NCI-H510A treated with DMSO at 0.1 percent for 48 hours (cell line): ENCODE measurements around the gene TSPO2.

Source experiments
- DNase-seq: peaks from one replicate; lab custom pipeline; 2025; lab: John Stamatoyannopoulos, UW

The TSPO2 gene

DNA sequence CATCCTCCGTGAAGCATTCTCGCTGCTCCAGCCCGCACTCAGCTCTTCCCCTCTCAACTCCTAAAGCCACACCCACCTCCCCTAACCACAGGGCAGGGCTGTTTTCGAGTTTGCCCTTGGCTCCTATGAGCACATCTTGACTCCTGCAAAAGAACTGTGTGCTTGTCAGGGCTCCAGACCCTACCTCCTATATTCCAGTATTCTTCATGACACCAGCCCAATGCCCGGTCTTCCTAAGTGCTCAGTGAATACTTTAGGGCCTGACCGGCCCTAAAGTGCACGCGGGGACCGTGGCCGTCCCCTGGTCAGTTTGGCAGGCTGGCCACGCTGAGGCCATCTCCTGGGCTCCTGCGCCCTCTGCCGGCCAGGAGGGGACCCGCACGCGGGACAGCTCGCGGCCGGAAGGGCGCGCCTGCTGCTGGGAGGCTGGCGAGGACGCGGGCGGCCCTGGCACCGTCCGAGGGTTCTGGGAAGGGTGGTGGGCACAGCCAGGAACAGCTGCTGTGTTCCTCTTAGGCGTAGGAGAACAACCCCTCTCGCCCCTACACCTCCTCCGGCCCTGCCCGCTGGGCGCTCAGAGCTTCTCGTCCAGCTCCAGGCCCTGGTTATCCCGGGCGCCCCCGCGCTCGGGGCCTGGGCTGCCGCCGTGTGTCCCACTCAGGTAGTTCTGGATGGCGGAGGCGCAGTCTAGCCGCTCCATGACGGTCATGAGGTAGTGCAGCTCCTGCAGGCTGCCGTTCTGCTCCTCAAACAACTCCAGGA, 14.3 kb upstream of the TSPO2 start:
- DNase-seq, result peak; percentile 98

- DNase-seq, result peak; percentile 76
These were observed 13.5 kb upstream of the TSPO2 start for GRCh38 chr6:41028561-41029412.

DNA sequence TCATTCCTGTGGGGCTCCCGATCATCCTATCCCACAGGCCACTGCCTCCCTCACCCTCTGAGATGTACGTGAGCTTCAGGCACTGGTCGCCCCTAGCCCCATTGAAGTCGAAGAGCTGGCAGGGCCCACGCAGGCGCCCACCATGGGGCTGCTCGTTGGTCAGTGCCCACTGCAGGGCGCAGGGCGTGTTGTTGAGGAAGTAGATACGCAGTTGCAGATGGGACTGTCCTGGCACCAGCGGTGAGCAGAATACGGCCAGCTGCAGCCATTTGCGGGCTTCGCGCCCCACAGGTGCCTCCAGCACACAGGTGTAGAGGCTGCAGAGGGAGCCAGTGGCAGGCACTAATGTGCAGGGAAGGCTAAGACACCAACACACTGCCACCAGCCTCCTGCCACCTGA, 9.4 kb upstream of the TSPO2 start:
- no peak for DNase-seq

- DNase-seq, result no peak
These were observed 8.5 kb upstream of the TSPO2 start for GRCh38 chr6:41033776-41034175.

DNA sequence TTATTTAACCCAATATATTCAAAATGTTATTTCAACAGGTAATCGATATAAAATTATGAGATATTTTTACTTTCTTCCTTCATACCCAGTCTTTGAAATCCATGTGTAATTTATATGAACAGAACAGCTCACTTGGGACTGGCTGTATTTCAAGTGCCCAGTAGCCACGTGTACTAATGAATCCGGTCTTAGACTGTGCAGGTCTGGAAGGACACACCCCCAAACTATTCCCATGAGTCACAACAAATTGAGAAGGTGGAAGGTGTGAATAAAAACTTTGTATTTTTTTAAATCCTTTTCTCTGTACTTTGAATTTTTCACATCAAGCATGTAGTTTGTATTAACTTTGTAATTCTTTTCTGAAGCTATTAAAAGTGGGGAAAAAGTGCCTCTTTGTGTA, 6.1 kb upstream of the TSPO2 start:
- DNase-seq, result no peak

DNA sequence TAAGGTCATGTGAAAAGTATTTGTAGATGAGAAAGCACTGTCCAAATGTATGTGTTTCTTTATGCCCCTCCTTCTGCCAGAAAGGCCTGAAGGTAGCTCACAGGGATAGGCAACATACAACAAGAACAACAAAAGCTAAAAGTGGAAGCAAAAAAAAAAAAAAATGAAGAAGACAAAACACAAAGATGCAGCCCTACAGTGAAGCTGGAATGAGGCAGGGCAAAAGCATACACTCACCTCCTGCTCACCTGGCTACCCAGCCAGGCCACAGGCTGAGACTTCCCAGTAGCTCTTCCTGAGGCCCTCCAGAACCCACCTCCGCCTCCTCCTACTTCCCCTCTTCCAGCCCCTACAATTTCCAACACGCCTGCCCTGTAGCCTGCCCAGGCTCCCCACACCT, 5.7 kb upstream of the TSPO2 start:
- DNase-seq, result no peak

- DNase-seq, result no peak
These were observed 5.0 kb upstream of the TSPO2 start for GRCh38 chr6:41037107-41037900.

GRCh38 chr6:41038205-41038604, 4.1 kb upstream of the TSPO2 start:
- no peak for DNase-seq

- peak; percentile 60 for DNase-seq
These were observed 2.9 kb upstream of the TSPO2 start, which contains the start of gene UNC5CL for GRCh38 chr6:41039060-41039998. UNC5CL (minus strand) TSS chr6:41039221; CDS start chr6:41035074, 4,147 bp downstream.

DNA sequence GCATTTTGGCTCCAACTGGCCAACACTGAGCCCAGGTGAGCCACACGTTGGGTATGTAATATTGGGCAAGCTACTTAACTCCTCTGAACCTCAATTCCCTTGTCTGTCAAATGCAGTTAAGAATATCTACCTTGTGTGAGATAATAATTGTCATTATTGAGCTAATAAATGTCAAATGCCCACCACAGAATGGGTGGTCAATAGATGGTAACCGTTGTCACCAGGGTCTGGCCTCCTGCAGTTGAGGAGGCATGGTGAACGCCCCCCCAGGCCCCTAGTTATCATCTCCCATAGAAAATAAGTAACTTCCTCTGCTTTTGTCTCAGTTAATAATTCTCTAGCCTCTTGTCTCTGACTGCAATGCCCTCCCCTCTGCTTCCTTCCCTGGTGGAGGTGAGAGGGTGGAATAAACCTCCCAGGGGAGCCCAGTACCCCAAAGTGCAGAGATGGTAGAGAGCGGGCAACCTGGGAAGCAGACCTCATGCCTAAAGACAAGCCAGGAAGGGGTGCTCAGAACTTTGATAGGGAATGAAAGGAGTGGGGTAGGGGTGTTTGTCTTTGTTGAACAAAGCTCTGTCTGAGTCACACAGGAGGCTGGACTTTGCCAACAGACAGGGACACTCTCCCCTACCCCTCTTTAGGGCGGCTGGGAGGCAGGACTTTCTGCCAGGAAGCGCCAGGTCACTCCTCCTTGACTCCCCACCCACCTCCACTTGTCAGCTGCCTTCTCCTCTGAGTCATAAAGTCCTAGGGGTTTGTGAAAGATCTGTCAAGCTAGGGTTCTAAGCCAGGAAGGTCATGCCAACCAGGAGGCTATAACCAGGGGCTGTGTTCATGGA, 1.9 kb upstream of the TSPO2 start:
- no peak for DNase-seq

DNA sequence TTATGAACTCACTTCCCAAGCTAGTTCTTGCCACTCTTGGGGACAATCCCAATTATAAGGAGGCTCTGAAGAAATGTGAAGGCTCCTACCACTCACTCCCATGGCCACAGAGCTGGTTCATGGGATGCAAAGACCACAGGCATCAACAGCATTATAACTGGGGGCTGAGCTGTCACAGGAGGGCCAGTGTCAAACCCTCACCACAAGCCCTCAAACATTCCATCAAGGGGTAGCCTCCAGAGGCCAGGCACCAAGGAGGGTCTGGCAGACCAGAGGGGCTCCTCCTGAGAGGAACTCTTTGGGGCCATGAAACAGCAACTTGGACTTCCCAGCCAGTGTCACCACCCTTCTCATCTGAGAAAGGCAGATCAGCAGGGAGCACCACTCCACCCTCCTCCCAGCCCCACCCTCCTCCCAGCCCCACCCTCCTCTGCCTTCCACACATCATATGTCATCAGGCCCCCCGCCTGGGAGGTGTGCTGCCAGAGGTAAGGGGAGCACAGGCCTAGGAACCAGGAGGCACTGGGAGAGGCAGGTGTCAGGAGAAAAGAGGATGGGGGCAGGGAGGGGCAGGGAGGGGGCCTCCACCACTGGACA, 1.2 kb upstream of the TSPO2 start:
- no peak for DNase-seq

DNA sequence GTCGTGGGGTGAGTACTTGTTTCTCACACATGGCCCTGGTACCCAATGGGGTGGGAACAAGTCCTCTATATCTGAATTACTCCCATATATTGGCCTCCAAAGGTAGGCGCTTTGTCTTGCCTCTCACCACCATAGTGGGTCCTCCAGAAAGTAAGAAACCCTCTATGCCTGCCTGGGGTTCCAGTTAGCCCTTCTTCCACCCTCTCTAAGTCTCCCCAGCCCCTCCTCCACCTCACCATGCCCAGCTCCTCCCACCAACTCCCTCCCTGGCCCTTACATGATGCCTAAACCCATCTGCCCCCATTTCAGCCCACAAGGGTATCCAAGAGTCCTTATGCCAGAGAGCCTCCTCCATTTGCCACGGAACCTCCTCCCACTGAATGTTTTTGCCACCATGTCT, 884 bp downstream of the TSPO2 start:
- DNase-seq, result no peak

- no peak for DNase-seq
These were observed 3.4 kb downstream of the TSPO2 start for GRCh38 chr6:41045664-41046063.

DNA sequence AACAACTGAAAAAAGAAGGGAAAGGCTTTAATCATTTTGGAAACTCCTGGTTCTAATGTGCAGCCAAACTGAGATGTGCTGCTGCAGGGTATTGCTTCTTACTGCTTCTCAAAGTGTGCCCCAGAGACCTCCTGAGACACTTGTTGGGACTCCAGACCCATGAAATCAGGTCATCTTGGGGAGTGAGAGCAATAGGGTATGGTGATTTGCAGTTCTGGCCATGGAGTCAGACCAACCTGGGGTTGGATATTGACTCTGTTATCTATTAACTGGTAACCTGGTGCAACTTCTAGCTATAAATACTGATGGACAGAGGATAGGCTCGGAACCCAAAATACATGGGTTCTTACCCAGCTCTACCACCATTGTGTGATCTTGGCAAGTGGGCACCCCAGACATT, 3.8 kb downstream of the TSPO2 start:
- DNase-seq, result no peak

DNA sequence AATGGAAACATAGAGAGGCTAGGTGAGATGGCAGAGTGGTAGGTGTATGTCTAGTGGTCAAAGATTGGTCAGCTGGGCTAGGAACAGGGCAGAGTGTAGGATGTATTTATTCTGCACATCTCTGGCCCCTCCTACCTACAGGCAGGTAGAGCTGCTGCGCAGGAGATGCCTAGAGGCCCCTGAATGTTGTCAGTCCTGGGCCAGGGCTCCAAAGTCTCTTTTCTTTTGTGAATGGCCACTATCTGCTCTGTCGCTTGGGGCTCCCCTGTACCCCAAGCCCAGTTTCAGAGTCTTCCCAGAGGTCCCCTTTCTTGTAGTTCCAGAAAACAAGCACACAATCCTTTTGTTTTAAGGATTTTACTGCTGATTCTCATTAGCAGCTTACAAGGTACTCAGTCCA, 5.0 kb downstream of the TSPO2 start:
- DNase-seq, result no peak

GRCh38 chr6:41047745-41048732, 5.8 kb downstream of the TSPO2 start:
- no peak for DNase-seq

DNA sequence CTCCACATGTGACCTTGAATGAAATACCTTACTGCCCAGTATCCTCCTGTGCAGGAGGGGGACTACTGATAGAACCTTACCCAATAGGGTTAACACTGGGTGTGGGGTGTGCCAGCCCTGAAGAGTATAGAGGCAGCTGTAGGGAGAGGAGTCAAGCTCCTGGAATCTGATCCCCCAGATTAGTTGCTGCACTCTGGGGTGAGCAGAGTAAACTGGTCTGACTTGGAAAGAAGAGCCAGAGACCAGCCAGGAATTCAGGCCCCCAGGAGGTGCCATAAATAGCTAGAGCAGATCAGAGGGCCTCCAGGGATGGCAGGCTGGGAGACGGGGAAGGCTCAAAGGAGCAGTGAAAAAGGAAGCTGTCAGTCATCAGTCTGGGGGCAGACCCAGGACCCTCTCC, 7.3 kb downstream of the TSPO2 start:
- DNase-seq, result no peak

- no peak for DNase-seq
These were observed 7.7 kb downstream of the TSPO2 start for GRCh38 chr6:41049955-41050354.

DNA sequence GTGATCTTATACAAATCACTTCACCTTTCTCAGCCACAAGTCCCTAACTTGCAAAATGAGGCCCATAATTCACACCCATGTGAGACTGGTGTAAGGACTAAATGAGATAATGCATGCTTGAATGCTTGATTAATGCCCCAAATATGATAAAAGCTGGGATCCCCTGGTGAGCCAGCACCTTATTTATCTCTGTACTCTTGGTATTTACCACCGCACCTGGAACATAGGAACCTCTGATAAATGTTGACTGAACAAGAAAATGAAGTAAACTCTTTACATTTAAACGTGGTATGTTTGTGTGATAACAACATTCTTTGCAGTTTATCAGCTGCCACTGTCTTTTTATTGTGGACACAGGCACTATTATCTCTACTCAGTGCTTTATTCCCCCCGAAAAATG, 8.3 kb downstream of the TSPO2 start:
- DNase-seq, result no peak
